Erythroblast (primary cell): Measurements from ENCODE around the gene LRRN4CL.

ENCODE experiments used
- GATA1 ChIP-seq: IDR thresholded peaks from 2 replicates; pipeline ENCODE4 v1.6.1; 2011; ENCODE audit warnings: low read depth, mild to moderate bottlenecking, control low read depth, low read length, moderate library complexity
- POLR2A ChIP-seq: IDR thresholded peaks from 2 replicates; pipeline ENCODE4 v1.6.1; 2011; ENCODE audit warnings: mild to moderate bottlenecking, low read length

DNA sequence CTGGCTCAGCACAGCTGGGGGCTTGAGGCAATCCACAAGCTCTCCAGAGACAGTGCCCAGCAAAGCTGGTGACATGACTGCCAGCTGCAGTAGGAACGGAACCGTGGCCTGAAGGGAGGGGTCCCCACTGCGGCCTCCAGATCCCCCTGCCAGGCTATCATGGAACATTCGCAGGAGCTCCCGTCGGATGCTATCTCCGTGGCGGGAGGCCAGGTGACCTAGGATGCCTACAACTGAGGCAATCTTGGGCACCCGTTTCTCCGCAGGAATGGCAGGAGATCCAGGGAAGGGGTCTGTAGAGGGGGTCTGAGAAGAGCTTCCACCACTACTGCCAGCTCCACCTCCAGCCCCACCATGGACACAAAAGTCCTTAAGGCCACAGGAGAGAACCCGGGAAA lies 40.4 kb downstream of the LRRN4CL start:
- TF ChIP-seq POLR2A (no peak), GATA1 (no peak)
